ENCODE data around the gene SLC15A3. TPM values are rescaled to one million over a fixed set of nuclear protein-coding genes. Genes with fewer than 3 reads are reported as not detected.
"Not testable (repeated sequence)": the region's sequence is repeated elsewhere in the genome, so short reads cannot be mapped to it uniquely, and the experiment has no call there.

The SLC15A3 gene
- total RNA-seq, 4 donors from 2014 or later = 8.1 to 18.9 (median 12.6) TPM

- Histone ChIP-seq H3K9me3 (no peaks in the 10 kb centered on the region), H3K36me3 (no peaks in the 10 kb centered on the region), H3K4me3 (peak overlapping the region in 1 of 4 donors; percentile 38), H3K27me3 (peaks cover 3% of the 10 kb centered on the region), H3K27ac (peak overlapping the region in 3 of 4 donors; percentile 32 to 63 (median 33)), H3K4me1 (peaks cover 0 to 4% (median 0%) of the 10 kb centered on the region in 4 donors)
- WGBS, 2 donors (ENCODE audit: low coverage in 1 of 2) = 85% methylated on average over 6 of the region's 6 CpGs; no CpG with 5 or more reads in 1 of the 2 donors
- no peak for TF ChIP-seq POLR2AphosphoS5 (IDR thresholded peaks at IDR 0.05)
- no peak for TF ChIP-seq POLR2A (IDR thresholded peaks at IDR 0.05)
- no peak for TF ChIP-seq EP300 (IDR thresholded peaks at IDR 0.05; ENCODE audit: low read depth)
- no peak for TF ChIP-seq CTCF (IDR thresholded peaks at IDR 0.05)
- DNase-seq = no peak
- in situ Hi-C loops (cut with MboI; ENCODE audit: low pct_ligation_motif_present in 1 of 4, low pct_unique_long_range_greater_than_20kb in 1 of 4, low sequenced_read_pairs in 3 of 4) = no loop called here
- intact Hi-C loops (cut with DNase I; ENCODE audit: low total_unique reads) = no loop called here
Measured at GRCh38 chr11:60974726-60975125, 22.8 kb upstream of the SLC15A3 start.

- H3K4me1 ChIP-seq; H3K36me3 ChIP-seq; in situ Hi-C loops (cut with MboI; ENCODE audit: low pct_ligation_motif_present in 1 of 4, low pct_unique_long_range_greater_than_20kb in 1 of 4, low sequenced_read_pairs in 3 of 4); H3K9me3 ChIP-seq; DNase-seq; H3K27me3 ChIP-seq; intact Hi-C loops (cut with DNase I; ENCODE audit: low total_unique reads): not testable (repeated sequence)
- Histone ChIP-seq H3K4me3 (peak overlapping the region in 1 of 4 donors; percentile 38), H3K27ac (peak overlapping the region; percentile 21 to 63 (median 32))
- WGBS, 2 donors (ENCODE audit: low coverage in 1 of 2) = 80 to 89% methylated on average over 3 to 13 of the region's 13 CpGs
Measured at GRCh38 chr11:60974316-60974715, 22.3 kb upstream of the SLC15A3 start.

DNA sequence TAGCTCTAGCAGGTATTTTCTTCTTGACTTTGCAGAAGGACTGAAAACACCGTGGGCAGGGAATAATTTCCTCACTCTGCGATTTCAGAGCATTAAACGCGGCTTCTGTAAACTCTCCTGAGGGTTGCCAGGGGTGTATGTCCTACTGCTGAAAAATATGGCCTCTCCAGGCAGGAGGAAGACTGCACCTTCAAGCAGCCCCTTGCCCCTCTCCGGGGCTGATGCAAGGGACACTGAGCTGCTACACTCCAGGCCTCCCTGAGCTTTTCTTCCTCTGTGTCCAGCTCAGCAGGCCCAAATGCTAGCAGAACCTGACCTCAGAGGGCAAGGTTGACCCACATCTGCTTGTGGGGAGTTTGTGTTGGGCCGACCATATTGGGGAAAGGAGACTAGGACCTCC lies 21.7 kb upstream of the SLC15A3 start:
- Histone ChIP-seq H3K4me3 (peak overlapping the region in 1 of 4 donors; percentile 38), H3K27ac (peak overlapping the region; percentile 21 to 63 (median 32)), H3K9me3 (no peaks in the 10 kb centered on the region), H3K4me1 (no peaks in the 10 kb centered on the region), H3K36me3 (no peaks in the 10 kb centered on the region), H3K27me3 (peaks cover 3% of the 10 kb centered on the region)
- DNase-seq = no peak
- intact Hi-C loops (cut with DNase I; ENCODE audit: low total_unique reads) (no loop called here), in situ Hi-C loops (cut with MboI; ENCODE audit: low pct_ligation_motif_present in 1 of 4, low pct_unique_long_range_greater_than_20kb in 1 of 4, low sequenced_read_pairs in 3 of 4) (no loop called here)
- 63 to 80% methylated on average over 3 to 6 of the region's 6 CpGs for WGBS, 2 donors (ENCODE audit: low coverage in 1 of 2)
- TF ChIP-seq CTCF (IDR thresholded peaks at IDR 0.05) (no peak), POLR2A (IDR thresholded peaks at IDR 0.05) (no peak), POLR2AphosphoS5 (IDR thresholded peaks at IDR 0.05) (no peak), EP300 (IDR thresholded peaks at IDR 0.05; ENCODE audit: low read depth) (no peak)

DNA sequence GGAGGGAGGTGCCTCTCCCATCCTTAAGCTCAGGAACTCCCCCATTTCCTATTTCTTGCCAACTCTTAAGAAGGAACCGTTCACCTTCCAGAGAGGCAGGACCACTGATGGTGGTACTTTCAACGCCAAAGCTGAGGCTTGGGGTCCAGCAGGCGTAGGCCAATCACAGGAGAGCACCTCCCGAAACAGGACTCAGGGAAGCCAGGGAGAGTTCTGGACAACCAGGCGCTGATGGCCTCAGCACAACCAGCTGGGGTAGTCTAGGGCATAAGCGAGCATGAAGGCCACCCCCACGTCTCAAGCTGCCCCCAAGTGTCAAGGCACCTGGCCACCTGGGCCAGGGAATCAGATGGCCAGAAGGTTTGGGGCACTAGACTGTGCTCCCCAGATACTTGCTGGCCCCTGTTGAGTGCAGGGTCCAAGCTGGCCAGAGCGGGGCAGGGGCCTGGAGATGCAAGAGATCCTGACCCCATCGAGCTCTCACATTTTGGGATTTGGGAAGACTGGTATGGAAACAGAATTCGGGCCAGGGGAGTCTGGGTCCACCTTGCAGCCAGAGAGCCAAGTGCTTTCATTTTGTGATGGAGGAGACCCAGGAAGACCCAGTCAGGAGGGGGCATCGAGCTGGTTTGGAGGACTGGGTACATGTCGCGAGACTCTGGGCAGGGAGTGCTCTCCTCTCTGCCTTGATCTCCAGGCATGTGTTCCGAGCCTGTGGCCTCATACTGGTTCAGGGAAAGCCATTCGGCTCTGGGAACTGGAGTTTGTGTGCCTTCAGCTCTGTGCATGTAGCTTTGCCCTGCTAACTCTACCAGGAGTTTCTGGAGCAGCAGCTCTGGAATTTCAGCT lies 20.4 kb upstream of the SLC15A3 start:
- WGBS, 2 donors (ENCODE audit: low coverage in 1 of 2) = 75 to 87% methylated on average over 5 to 15 of the region's 15 CpGs

More for the DNA sequence above, 20.4 kb upstream of the SLC15A3 start:
- peak overlapping the region in 3 of 4 donors; percentile 7 to 38 (median 7) for H3K4me3 ChIP-seq
- peaks cover 3% of the 10 kb centered on the region for H3K27me3 ChIP-seq
- in situ Hi-C loops (cut with MboI; ENCODE audit: low pct_ligation_motif_present in 1 of 4, low pct_unique_long_range_greater_than_20kb in 1 of 4, low sequenced_read_pairs in 3 of 4) (no loop called here), intact Hi-C loops (cut with DNase I; ENCODE audit: low total_unique reads) (no loop called here)
- H3K27ac ChIP-seq = peak overlapping the region; percentile 39 to 63 (median 54)
- no peaks in the 10 kb centered on the region for H3K4me1 ChIP-seq
- DNase-seq = no peak
- no peak for TF ChIP-seq POLR2A (IDR thresholded peaks at IDR 0.05)
- TF ChIP-seq POLR2AphosphoS5 (IDR thresholded peaks at IDR 0.05) = no peak
- no peak for TF ChIP-seq EP300 (IDR thresholded peaks at IDR 0.05; ENCODE audit: low read depth)
- TF ChIP-seq CTCF (IDR thresholded peaks at IDR 0.05) = no peak
- H3K36me3 ChIP-seq = no peaks in the 10 kb centered on the region
- H3K9me3 ChIP-seq = no peaks in the 10 kb centered on the region
